ENCODE results near the gene BAIAP2. TPM values are rescaled to one million over a fixed set of nuclear protein-coding genes. Genes with fewer than 3 reads are reported as not detected.

BAIAP2 gene
- total and polyA plus RNA-seq, 12 donors = 3.1 to 33.4 (median 14.6) TPM

- Histone ChIP-seq H3K9me3 (replicated peaks in 1 of 3) (no peaks in the 10 kb centered on the region), H3K27me3 (no peaks in the 10 kb centered on the region), H3K27ac (no peak overlapping the region), H3K4me3 (no peak overlapping the region), H3K36me3 (replicated peaks in 1 of 2) (no peaks in the 10 kb centered on the region), H3K4me1 (replicated peaks in 1 of 2) (no peaks in the 10 kb centered on the region)
- TF ChIP-seq POLR2A (IDR thresholded peaks at IDR 0.05) (no peak), CTCF (IDR thresholded peaks at IDR 0.05) (no peak)
- no peak for DNase-seq
- WGBS, 4 donors = 40 to 88% (median 75%) methylated on average over 1 to 14 of the region's 14 CpGs
- intact Hi-C loops (cut with DNase I) = no loop called here
These were observed 94.9 kb downstream of the BAIAP2 start for GRCh38 chr17:81129711-81130367.

GRCh38 chr17:81130385-81131361 is 95.7 kb downstream of the BAIAP2 start:
- H3K27me3 ChIP-seq = no peaks in the 10 kb centered on the region
- H3K27ac ChIP-seq = no peak overlapping the region
- no peak overlapping the region for H3K4me3 ChIP-seq
- intact Hi-C loops (cut with DNase I) = no loop called here
- WGBS, 4 donors = 83 to 90% (median 89%) methylated on average over 10 to 41 of the region's 41 CpGs
- no peaks in the 10 kb centered on the region for H3K4me1 ChIP-seq (replicated peaks in 1 of 2)
- no peak for TF ChIP-seq POLR2A (IDR thresholded peaks at IDR 0.05)
- TF ChIP-seq CTCF (IDR thresholded peaks at IDR 0.05) = no peak
- H3K9me3 ChIP-seq (replicated peaks in 1 of 3) = no peaks in the 10 kb centered on the region
- DNase-seq = no peak
- H3K36me3 ChIP-seq (replicated peaks in 1 of 2) = no peaks in the 10 kb centered on the region

- no peak overlapping the region for H3K4me3 ChIP-seq
- no peaks in the 10 kb centered on the region for H3K4me1 ChIP-seq (replicated peaks in 1 of 2)
- no peak overlapping the region for H3K27ac ChIP-seq
- no peak for DNase-seq
- H3K9me3 ChIP-seq (replicated peaks in 1 of 3) = no peaks in the 10 kb centered on the region
- TF ChIP-seq POLR2A (IDR thresholded peaks at IDR 0.05) (no peak), CTCF (IDR thresholded peaks at IDR 0.05) (no peak)
- intact Hi-C loops (cut with DNase I) = no loop called here
- 87 to 94% (median 89%) methylated on average over 2 to 14 of the region's 14 CpGs for WGBS, 4 donors
- H3K27me3 ChIP-seq = no peaks in the 10 kb centered on the region
- no peaks in the 10 kb centered on the region for H3K36me3 ChIP-seq (replicated peaks in 1 of 2)
These were observed 96.7 kb downstream of the BAIAP2 start for GRCh38 chr17:81131486-81132196.

GRCh38 chr17:81132197-81132540 is 97.2 kb downstream of the BAIAP2 start:
- Histone ChIP-seq H3K4me1 (replicated peaks in 1 of 2) (no peaks in the 10 kb centered on the region), H3K4me3 (no peak overlapping the region), H3K9me3 (replicated peaks in 1 of 3) (no peaks in the 10 kb centered on the region), H3K27ac (no peak overlapping the region), H3K27me3 (no peaks in the 10 kb centered on the region), H3K36me3 (replicated peaks in 1 of 2) (no peaks in the 10 kb centered on the region)
- intact Hi-C loops (cut with DNase I) = no loop called here
- WGBS, 4 donors = 72 to 100% (median 78%) methylated on average over 1 to 11 of the region's 11 CpGs
- no peak for DNase-seq
- no peak for TF ChIP-seq CTCF (IDR thresholded peaks at IDR 0.05)
- TF ChIP-seq POLR2A (IDR thresholded peaks at IDR 0.05) = no peak
